ENCODE measurements around the gene UNC79.

UNC79 gene

GRCh38 chr14:93564918-93565317 is 134.2 kb downstream of the UNC79 start:
- no peak for FAIRE-seq

DNA sequence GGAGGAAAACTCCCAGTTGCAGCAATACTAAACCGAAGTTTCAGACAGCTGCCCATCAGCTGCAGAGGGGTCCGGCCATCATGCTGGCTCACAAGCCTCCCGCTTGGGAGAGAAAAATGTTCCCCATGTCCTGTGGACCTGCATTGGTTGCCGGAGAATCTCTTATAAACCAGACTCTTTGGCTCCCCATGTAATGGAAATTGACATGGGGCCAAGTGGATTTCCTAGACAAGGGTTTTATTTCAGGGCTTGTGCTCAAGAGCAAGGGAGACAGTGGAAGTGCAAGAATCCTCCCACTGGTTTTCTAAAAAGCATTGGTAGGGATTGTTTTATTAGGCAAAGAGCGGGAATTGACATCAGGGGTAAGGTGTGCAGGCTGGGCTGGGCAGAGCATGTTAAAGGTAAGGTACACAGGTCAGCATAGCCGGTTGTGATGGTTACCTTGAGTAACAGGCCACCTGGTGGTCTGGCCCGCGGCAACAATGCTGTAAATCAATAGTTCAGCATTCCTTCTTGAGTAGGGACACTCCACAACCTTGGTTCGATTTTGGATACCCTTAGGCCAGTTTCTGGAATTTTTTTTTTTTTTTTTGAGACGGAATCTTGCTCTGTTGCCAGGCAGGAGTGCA is 135.4 kb downstream of the UNC79 start:
- FAIRE-seq, result no peak

DNA sequence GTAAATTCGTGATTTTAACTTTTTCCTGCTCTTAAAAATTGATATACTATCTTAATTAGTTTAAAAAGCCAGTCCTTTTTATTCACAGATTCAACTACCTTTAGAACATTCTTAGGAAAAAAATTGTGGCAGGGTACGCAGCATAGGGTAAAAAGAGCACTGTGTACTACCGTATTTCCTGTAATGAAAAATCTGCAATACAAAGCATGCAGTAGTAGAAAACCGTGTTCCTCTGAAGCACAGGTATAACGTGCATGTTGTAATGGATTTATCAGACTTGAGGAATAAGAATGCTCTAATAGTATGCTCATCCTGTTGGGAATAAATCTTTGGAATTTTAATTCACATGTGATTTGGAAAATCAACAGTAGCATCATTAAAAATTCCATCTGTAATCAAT is 140.5 kb downstream of the UNC79 start:
- FAIRE-seq, result no peak

GRCh38 chr14:93579178-93579577 is 148.4 kb downstream of the UNC79 start:
- FAIRE-seq, result no peak

GRCh38 chr14:93582516-93582915 is 151.8 kb downstream of the UNC79 start:
- no peak for FAIRE-seq

GRCh38 chr14:93587330-93587729 is 156.6 kb downstream of the UNC79 start:
- FAIRE-seq, result no peak

DNA sequence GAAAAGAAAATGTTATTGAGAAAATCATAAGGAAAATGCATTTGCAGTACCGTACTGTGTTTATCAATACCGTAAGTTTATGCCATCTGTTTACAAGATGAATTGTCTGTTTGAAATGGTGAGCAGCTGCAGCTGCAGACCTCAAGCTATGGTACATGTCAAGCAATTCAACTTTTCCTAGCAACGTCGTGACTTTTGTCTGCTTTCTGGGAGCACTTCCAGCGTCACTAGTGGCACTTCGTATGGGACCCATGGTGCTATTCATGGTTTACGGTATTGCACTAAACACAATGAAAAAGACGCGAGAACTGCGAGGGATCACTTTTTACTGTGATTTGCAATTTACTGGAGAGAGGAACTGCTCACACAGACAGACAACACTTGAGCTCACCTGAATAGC is 160.8 kb downstream of the UNC79 start:
- FAIRE-seq, result no peak

- no peak for FAIRE-seq
These were observed 162.0 kb downstream of the UNC79 start for GRCh38 chr14:93592786-93593185.

DNA sequence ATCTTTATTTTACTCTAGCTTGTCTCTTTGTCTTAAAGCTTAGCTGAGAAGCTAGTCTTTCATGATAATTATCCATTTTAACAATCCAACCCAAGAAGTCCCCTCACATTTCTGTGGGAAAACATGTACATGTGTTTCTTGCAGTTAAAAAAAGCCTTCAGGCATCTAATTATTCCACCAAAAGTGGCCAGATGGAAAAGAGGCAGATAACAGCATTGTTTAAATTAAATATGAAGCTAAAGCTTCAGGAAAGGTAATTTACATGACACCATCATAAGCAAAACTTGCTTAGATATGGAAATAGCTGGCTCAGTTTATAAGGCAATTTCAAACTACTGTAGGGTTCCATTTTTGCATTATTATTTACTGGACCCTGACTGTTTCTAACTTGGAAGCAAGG is 175.4 kb downstream of the UNC79 start:
- no peak for FAIRE-seq

- peak; percentile 57 for FAIRE-seq
These were observed 188.5 kb downstream of the UNC79 start for GRCh38 chr14:93619176-93619793.

DNA sequence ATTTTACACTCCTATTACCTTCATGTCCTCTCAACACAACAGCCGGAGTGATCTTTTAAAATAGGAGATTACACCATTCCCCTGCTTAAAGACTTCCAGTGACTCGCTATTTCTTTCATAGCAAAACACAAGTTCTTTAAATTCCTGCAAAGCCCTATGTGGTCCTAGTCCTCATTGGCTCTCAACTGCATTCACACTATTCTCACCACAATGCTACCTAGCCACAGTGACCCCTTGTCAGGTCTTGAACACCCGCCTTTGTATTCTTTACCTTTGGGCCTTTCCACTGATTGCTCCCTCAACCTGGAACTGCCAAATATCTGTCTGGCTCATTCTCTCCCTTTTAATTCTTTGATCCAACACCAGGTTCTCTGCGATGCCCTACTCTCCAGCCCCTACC is 197.3 kb downstream of the UNC79 start:
- no peak for FAIRE-seq

- FAIRE-seq, result no peak
These were observed 198.9 kb downstream of the UNC79 start for GRCh38 chr14:93629643-93630042.

GRCh38 chr14:93638790-93639189 is 208.1 kb downstream of the UNC79 start:
- FAIRE-seq, result no peak

DNA sequence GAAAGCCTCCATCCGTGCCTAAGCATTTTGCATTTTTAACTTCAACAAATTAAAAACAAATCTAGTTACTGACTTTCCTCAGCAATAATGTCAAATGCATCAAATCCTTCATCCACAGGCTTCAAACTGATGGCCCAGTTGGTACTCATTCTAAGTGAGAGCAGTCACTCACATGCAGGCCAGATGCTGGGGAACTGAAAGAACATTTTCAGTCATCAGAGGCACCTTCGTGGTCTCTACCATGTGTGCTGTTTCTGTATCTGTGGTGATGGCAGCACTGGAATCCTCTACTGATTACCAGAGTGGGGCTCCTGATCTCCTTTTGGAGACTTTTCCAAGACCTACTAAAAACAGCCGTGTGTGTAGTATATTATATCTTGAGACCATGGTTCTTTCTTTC is 212.4 kb downstream of the UNC79 start:
- no peak for FAIRE-seq

- FAIRE-seq, result no peak
These were observed 212.9 kb downstream of the UNC79 start for GRCh38 chr14:93643676-93644075.

DNA sequence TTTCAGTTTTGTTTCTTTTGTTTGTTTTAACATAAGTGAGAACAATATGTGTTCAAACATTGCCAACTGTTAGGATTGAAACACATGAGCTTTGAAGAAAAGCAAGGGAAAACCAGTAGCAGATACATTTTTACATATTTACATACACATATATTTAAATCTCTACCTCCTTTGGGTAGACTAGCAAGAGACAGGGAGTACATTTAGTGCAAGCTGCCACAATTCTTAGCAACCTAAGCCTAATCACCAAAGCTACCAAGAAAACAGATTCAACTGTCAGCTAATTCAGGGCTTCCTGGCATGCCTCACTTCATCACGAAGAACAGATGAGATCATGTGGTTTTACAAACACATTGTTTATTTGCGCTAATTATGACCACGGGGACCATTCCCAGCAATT is 214.5 kb downstream of the UNC79 start:
- no peak for FAIRE-seq

GRCh38 chr14:93648440-93649168 is 217.9 kb downstream of the UNC79 start:
- FAIRE-seq, result no peak

DNA sequence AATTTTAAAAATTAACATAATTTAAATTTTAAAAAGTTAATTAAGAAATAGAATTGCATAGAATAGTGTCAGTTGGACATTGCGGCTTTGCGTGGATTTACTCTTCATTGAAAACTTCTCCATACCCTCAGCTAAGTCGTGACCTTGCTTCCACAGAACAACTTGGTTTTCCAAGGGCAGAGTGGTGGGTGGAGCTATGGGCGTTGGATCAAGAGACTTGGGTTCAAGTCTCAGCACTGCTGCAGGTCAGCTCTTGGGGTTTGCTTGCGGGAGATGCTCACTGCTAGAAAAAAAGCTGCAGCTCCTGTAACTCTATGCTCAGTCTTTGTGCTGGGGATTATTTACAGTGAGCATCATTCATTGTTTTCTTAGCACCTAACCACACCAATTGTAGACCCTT is 223.9 kb downstream of the UNC79 start:
- FAIRE-seq, result no peak

DNA sequence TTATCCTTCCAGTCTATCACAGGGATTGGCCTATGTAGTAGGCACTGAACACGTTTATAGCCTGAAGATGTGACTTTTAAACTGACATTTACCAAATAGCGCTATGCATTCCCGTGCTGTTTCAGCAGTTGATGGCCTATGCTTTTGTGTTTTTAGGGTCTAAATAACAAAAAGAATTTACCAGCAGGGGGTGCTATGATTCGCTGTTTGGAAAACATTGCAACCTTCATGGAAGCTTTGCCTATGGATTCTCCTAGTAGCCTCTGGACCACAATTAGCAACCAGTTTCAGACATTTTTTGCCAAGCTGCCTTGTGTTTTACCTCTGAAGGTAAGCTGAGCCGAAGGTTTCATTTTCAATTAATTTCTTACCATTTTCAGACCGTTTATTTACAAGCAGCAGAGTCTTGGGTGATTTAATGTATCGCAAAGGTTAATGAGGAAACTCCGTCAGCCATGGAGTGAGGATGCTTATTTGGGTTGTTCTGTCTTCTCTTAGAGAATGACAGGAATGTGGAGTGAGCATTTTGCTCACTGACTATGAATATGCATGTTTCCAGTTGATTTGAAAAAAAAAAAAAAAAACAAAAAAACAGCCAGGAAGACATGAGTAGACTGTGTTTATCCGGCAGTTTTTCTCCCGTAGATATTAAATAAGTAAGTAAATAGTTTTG is 224.5 kb downstream of the UNC79 start:
- FAIRE-seq, result peak; percentile 50

DNA sequence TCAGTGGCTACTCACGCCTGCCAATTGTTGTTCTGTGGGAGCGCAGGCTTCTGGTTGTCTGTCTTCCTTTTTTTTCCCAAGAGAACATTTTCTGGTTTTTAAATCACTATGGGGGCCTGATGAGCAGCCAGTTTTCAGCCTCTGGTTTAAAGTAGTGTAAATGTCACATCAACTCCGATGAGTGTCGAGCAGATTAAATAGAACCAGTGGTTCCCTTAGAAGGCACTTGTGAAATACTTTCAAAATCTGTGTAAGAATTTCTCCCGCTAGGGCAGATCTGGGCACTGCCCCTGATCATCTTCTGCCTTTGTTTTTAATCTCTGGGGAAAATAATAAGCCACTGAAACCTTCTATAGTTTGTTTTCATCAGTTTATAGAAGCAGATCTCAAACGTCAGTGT is 227.1 kb downstream of the UNC79 start:
- FAIRE-seq, result no peak

DNA sequence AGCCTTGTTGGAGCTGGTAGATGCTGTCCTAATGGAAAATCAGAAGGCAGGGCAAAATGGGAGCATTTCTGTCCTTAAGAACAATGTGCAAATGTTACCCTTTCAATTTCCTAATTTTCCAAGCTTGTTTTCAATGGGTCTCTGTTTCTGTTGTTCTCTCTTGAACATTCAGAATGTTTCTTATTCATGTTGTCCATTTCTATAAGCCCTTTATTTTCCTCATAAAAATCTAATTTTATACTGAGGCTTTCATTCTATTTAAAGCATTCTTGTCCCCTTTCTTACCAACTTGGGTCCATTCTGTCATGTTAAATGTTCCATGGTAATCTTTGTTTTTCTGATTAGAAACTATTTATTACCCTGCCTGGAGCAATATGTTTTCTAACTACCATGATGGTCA is 232.6 kb downstream of the UNC79 start:
- no peak for FAIRE-seq

DNA sequence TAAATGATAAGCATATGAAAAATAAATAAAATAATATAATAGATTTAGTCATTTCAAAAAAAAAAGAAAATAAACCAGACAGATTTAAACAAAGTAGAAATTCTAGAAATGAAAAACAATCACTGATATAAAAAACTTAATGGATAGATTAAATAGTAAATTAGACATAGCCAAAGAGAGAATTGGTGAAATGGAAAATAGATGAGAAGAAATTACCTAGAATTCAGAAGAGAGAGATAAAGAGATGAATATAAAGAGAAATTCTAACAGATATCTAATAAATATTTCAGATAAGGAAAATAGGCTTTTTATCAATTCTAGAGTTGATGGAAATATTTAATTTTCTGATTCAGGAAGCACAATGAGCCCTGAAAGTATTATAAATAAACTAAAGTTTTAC is 234.4 kb downstream of the UNC79 start:
- FAIRE-seq, result peak; percentile 87

DNA sequence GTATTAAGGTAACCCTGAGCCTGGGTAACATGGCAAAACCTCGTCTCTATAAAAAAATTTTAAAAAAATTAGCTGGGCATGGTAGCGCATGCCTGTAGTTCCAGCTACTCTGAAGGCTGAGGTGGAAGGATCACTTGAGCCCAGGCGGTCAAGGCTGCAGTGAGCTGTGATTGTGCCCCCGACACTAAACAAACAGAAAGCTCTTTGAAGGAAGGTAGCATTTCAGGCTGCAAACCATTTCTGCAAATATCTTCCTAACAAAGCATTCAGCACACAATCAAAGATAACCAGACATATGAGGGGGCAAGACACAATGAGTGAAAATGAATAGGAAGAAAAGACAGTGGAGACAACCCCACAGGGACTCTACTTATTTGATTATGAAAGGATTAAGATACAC is 238.9 kb downstream of the UNC79 start:
- no peak for FAIRE-seq

GRCh38 chr14:93674343-93674742 is 243.6 kb downstream of the UNC79 start:
- FAIRE-seq, result no peak

Measured in TTC549 (cell line).